Fibroblast of mammary gland (primary cell): ENCODE data around the gene SWI5.
A peak's percentile ranks its signal among the peaks of the same experiment; 100 is the strongest.

Source experiments
- DNase-seq: peaks from one replicate; pipeline ENCODE4 v3.0.0-alpha.2; 2010; ENCODE audit warnings: low read depth
- H3K4me3 ChIP-seq: 2 replicates; pipeline ENCODE4 v1.5.1; 2011; ENCODE audit warnings: low read depth, mild to moderate bottlenecking, low read length, moderate library complexity; ENCODE audit not compliant: control insufficient read depth
- TF ChIP-seq, protein P1 (sequence below): conservative IDR thresholded peaks from 2 replicates; pipeline ENCODE4 v1.5.1; 2011; ENCODE audit warnings: low read depth, low read length, inconsistent platforms; ENCODE audit not compliant: control insufficient read depth, insufficient read depth

The SWI5 gene

GRCh38 chr9:128316421-128316820, 40.3 kb downstream of the SWI5 start:
- DNase-seq = no peak
- H3K4me3 ChIP-seq = no peak overlapping the region
- TF ChIP-seq, protein P1, sequence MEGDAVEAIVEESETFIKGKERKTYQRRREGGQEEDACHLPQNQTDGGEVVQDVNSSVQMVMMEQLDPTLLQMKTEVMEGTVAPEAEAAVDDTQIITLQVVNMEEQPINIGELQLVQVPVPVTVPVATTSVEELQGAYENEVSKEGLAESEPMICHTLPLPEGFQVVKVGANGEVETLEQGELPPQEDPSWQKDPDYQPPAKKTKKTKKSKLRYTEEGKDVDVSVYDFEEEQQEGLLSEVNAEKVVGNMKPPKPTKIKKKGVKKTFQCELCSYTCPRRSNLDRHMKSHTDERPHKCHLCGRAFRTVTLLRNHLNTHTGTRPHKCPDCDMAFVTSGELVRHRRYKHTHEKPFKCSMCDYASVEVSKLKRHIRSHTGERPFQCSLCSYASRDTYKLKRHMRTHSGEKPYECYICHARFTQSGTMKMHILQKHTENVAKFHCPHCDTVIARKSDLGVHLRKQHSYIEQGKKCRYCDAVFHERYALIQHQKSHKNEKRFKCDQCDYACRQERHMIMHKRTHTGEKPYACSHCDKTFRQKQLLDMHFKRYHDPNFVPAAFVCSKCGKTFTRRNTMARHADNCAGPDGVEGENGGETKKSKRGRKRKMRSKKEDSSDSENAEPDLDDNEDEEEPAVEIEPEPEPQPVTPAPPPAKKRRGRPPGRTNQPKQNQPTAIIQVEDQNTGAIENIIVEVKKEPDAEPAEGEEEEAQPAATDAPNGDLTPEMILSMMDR = no peak

GRCh38 chr9:128317629-128318028, 41.6 kb downstream of the SWI5 start:
- DNase-seq = no peak
- H3K4me3 ChIP-seq = no peak overlapping the region
- TF ChIP-seq, protein P1 = no peak

DNA sequence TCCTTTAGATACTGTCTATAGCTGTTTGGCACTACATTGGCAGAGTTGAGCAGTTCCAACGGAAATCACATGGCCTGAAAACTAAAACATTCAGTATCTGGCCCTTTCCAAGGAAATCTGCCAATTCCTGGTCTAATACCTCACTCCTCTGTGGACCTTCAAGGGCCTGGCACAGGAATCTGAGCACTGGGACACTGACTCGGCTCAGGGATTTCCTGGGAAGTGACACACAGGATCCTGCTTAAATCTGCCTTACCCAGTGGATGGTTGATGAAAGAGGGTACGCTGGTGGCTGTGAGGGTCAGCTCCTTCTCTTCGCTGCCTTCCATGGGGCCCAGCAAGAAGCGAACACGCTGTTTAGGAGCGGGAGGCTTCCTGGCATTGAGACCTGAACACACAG, 45.3 kb downstream of the SWI5 start:
- TF ChIP-seq, protein P1 = no peak
- peak overlapping the region; percentile 93 for H3K4me3 ChIP-seq
- DNase-seq = no peak

GRCh38 chr9:128321879-128322403, 45.9 kb downstream of the SWI5 start:
- DNase-seq = no peak
- TF ChIP-seq, protein P1 = no peak
- peak overlapping the region; percentile 93 for H3K4me3 ChIP-seq

DNA sequence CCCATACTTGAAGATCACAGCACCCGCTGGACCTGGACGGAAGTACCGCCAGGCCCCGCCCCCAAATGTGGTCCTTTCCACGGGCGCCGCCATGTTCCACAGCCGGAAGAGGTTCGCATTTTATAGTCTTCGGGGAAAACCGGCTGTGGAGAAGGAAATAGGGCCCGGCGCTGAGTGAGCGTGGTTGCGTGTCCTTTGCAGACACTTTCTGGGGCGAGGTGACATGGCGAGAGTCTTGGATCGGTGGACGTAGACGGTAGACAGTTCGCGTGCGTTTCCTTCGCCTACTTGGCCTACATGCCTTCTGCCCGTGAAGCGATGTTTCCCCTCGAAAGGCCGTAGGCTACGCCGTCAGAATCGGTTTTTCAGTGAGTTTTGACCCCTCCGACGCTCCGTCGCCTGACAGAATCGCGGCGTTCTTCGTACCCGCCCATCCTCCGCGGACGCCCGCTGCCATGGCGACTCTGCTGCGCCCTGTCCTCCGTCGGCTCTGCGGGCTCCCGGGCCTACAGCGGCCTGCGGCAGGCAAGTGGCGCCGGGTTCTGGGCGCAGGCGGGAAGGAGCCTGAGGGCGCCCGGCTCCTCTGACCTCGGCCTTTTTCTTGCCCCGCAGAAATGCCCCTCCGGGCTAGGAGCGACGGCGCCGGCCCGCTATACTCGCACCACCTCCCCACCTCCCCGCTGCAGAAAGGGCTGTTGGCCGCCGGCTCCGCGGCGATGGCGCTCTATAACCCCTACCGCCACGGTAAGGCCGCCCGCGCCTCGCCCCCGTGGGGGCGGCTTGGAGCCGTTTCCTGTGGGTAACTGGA, 46.5 kb downstream of the SWI5 start, which contains the start of the genes COQ4 and TRUB2:
Gene COQ4, plus strand, starts transcription at position 436 of the 808 bp plus-strand sequence. Its CDS starts 20 bp downstream, at position 456.
Gene TRUB2, minus strand, starts transcription at position 44 of the 808 bp plus-strand sequence. Its CDS starts 39 bp downstream, at position 5.
- peak within 1 kb of the TSS; percentile 93 for H3K4me3 ChIP-seq
- DNase-seq = peak; percentile 92
- TF ChIP-seq, protein P1 = no peak

DNA sequence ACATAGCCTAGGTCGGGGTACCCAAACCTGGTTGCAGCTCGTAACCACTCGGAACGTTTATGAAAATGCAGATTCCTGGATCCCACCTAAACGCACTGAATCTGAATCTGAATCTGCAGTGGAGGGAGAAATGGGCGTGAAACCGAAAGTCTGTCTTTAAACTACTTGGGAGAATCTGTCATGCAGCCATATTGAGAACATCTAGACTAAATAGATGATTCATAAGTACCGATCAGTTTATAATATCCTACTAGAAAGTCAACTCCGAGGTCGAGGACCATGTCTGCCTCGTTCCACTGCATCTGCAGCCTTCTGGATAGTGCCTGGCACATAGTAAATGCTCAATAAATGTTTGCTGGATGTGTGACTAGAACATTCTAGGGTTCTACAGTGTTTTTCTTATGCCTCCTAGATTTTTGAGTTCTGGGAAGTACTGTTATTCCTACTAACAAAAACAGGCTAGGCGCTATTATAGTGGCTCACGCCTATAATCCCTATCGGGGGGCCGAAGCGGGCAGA, 47.2 kb downstream of the SWI5 start:
- H3K4me3 ChIP-seq = peak overlapping the region; percentile 93
- TF ChIP-seq, protein P1 = no peak
- DNase-seq = peak; percentile 47
